ENCODE results near the gene RNF213.
A peak's percentile ranks its signal among the peaks of the same experiment; 100 is the strongest.

- no peak for TF ChIP-seq POLR2AphosphoS5 (IDR thresholded peaks at IDR 0.05; ENCODE audit: low read depth, low read length)
- 0 out of 4 replicates have a peak, but pooled peaks of 1 of the 2 experiments have one; percentile 25 for TF ChIP-seq REST (IDR thresholded peaks at IDR 0.05; ENCODE audit: insufficient read depth in 1 of 2, low read depth in 2 of 2, low read length in 2 of 2)
Observed at GRCh38 chr17:80441598-80442322, 181.1 kb downstream of the RNF213 start.

Data from PFSK-1 (cell line).